K562 (cell line): ENCODE results near the gene GNG7. TPM values are rescaled to one million over a fixed set of nuclear protein-coding genes. Genes with fewer than 3 reads are reported as not detected.
A peak's percentile ranks its signal among the peaks of the same experiment; 100 is the strongest.

Experiments used
- ATAC-seq: fragments of 200-7000 bp; cut with Tn5 transposase; 3 replicates; pipeline ENCODE4 v1.9.1; 2020; ENCODE audit warnings: moderate library complexity
- BruUV-seq: library from RNA; stranded (reverse); fragments of 400-500 nt; replicated peaks from 2 replicates; lab custom pipeline; 2021; lab: Mats Ljungman, UMichigan
- CTCF ChIA-PET: fragments of 300-600 bp; formaldehyde crosslinking; extraction: SDS; loops from one replicate; lab custom pipeline; 2021; ENCODE audit warnings: low intra/inter-chr PET ratio; lab: Yijun Ruan, JAX
- POLR2A ChIA-PET: fragments of 300-600, 350-650 bp; sonication (Branson Sonifier 250); formaldehyde crosslinking; extraction: SDS; loops from one replicate; lab custom pipeline; 2021; ENCODE audit warnings: antibody characterized with exemption, inconsistent platforms; lab: Yijun Ruan, JAX
- DNase-seq, 4 experiments: peaks; one replicate each; pipeline versions ENCODE4 v3.0.0 to v3.0.0-alpha.2; 2011 to 2018; ENCODE audit warnings: low spot score in 3 of 4, mixed read lengths in 3 of 4; ENCODE audit errors: extremely low read depth in 1 of 4
- FAIRE-seq: peaks from 2 replicates; lab custom pipeline; 2011; peaks lifted over from hg19 to GRCh38; lab: Jason Lieb, UNC
- H2AFZ ChIP-seq: 2 replicates; pipeline ENCODE4 v1.6.0; 2011; ENCODE audit warnings: low read depth, low read length, control low read depth, inconsistent platforms
- H3K27ac ChIP-seq: fragments of 200-600 bp; 3 replicates; pipeline ENCODE4 v1.8.0; 2011; ENCODE audit warnings: low read depth, mild to moderate bottlenecking, control low read depth, inconsistent platforms, low read length, moderate library complexity, mixed read lengths; ENCODE audit errors: extremely low read depth
- H3K27me3 ChIP-seq, 2 experiments: fragments of 300-600 bp in 1 of 2; 2 replicates in 1 of 2; 3 replicates in 1 of 2; pipeline versions ENCODE4 v1.6.0 to v1.8.0; 2011; ENCODE audit warnings: inconsistent platforms in 2 of 2, low read length in 2 of 2, mild to moderate bottlenecking in 1 of 2, mixed read lengths in 1 of 2, moderate library complexity in 1 of 2; ENCODE audit not compliant: control insufficient read depth in 2 of 2, insufficient read depth in 2 of 2
- H3K36me3 ChIP-seq: fragments of 300-600 bp; 3 replicates; pipeline ENCODE4 v1.8.0; 2011; ENCODE audit warnings: mild to moderate bottlenecking, low read length, inconsistent platforms; ENCODE audit not compliant: control insufficient read depth, insufficient read depth
- H3K4me1 ChIP-seq, 2 experiments: fragments of 200-600 bp in 1 of 2; replicated peaks in 1 of 2; 2 replicates in 1 of 2; 3 replicates in 1 of 2; pipeline versions ENCODE4 v1.5.1 to v1.8.0; 2011; ENCODE audit warnings: inconsistent platforms in 2 of 2, low read length in 2 of 2, mild to moderate bottlenecking in 1 of 2, mixed read lengths in 1 of 2, moderate library complexity in 1 of 2; ENCODE audit not compliant: control insufficient read depth in 2 of 2, insufficient read depth in 2 of 2
- H3K4me2 ChIP-seq: 2 replicates; pipeline ENCODE4 v1.6.1; 2011; ENCODE audit warnings: low read length, control low read depth, inconsistent platforms, mixed read lengths; ENCODE audit not compliant: insufficient read depth
- H3K4me3 ChIP-seq: fragments of 200-600 bp; sonication (generic), shearing (Covaris generic); 2 replicates; pipeline ENCODE4 v1.5.1; 2016; ENCODE audit warnings: control low read depth, inconsistent platforms
- H3K79me2 ChIP-seq: fragments of 200-600 bp; 3 replicates; pipeline ENCODE4 v1.8.0; 2011; ENCODE audit warnings: low read length, inconsistent platforms; ENCODE audit not compliant: control insufficient read depth, insufficient read depth
- H3K9ac ChIP-seq, 2 experiments: 2 replicates each; pipeline versions ENCODE4 v1.6.0 to v1.6.1; 2011; ENCODE audit warnings: low read depth in 2 of 2, low read length in 2 of 2, control low read depth in 1 of 2, inconsistent platforms in 1 of 2, mild to moderate bottlenecking in 1 of 2, mixed read lengths in 1 of 2; ENCODE audit not compliant: insufficient read depth in 1 of 2
- H3K9me1 ChIP-seq: one replicate; pipeline ENCODE4 v1.6.0; 2011; ENCODE audit warnings: inconsistent platforms, mild to moderate bottlenecking, low read length, moderate library complexity; ENCODE audit not compliant: control insufficient read depth, insufficient read depth
- H3K9me3 ChIP-seq: replicated peaks from 2 replicates; pipeline ENCODE4 v1.5.1; 2011; ENCODE audit warnings: low read depth, low read length, inconsistent platforms; ENCODE audit not compliant: control insufficient read depth, insufficient read depth
- H4K20me1 ChIP-seq: replicated peaks from 2 replicates; pipeline ENCODE4 v1.6.1; 2011; ENCODE audit warnings: low read length, inconsistent platforms, mixed read lengths; ENCODE audit not compliant: control insufficient read depth, insufficient read depth
- DACH1 ChIP-seq: fragments of 450-650 bp; IDR thresholded peaks from 2 replicates; pipeline ENCODE4 v1.6.1; 2018; ENCODE audit not compliant: partially characterized antibody
- ELF1 ChIP-seq: fragments of 200-800 bp; sonication (Bioruptor generic); IDR thresholded peaks from 2 replicates; pipeline ENCODE4 v1.6.1; 2016; ENCODE audit warnings: missing genetic modification characterization, missing compliant biosample characterization
- KAT7 ChIP-seq: sonication (generic); formaldehyde crosslinking; IDR thresholded peaks from 2 replicates; pipeline ENCODE4 v1.8.0; 2022; ENCODE audit warnings: missing genetic modification reagents, mild to moderate bottlenecking, borderline replicate concordance
- KDM4B ChIP-seq, 2 experiments: fragments of 450-650 bp in 1 of 2; sonication (generic) in 1 of 2; IDR thresholded peaks; 2 replicates each; pipeline ENCODE4 v1.6.1; 2016 to 2017; ENCODE audit warnings: borderline replicate concordance in 2 of 2, antibody characterized with exemption in 1 of 2, low read depth in 1 of 2, mild to moderate bottlenecking in 1 of 2
- NFIC ChIP-seq: fragments of 450-650 bp; IDR thresholded peaks from 2 replicates; pipeline ENCODE4 v1.6.1; 2017; ENCODE audit warnings: mild to moderate bottlenecking, inconsistent platforms
- RBM34 ChIP-seq: fragments of 200-400 bp; formaldehyde crosslinking; IDR thresholded peaks from 2 replicates; pipeline ENCODE4 v1.6.1; 2018; ENCODE audit warnings: low read length, borderline replicate concordance; ENCODE audit not compliant: insufficient read depth
- SIN3B ChIP-seq: fragments of 450-650 bp; IDR thresholded peaks from 2 replicates; pipeline ENCODE4 v1.6.1; 2017; ENCODE audit warnings: low read depth, mild to moderate bottlenecking, moderate library complexity
- TGIF2 ChIP-seq: sonication (generic); formaldehyde crosslinking; IDR thresholded peaks from 2 replicates; pipeline ENCODE4 v1.8.1; 2022; ENCODE audit warnings: mild to moderate bottlenecking, missing genetic modification reagents, moderate library complexity
- ZNF121 ChIP-seq: sonication (generic); formaldehyde crosslinking; conservative IDR thresholded peaks from 2 replicates; pipeline ENCODE4 v1.8.0; 2022; ENCODE audit warnings: missing genetic modification reagents
- WGBS: fragments of 100-300 bp; shearing (Covaris generic); methylation state at CpG from one replicate; pipeline ENCODE4 v1.1.6; 2016; ENCODE audit warnings: low coverage, mixed read lengths; ENCODE audit not compliant: insufficient coverage; ENCODE audit errors: missing lambda C conversion rate; 5-methylcytosine and 5-hydroxymethylcytosine counted together
- in situ Hi-C: fragments of 300-500 bp; cut with MboI; formaldehyde crosslinking; loops from 4 replicates; pipeline ENCODE4 v1.15.0; 2018; ENCODE audit warnings: inconsistent platforms, mixed read lengths
- intact Hi-C: fragments of 100-400 bp; cut with micrococcal nuclease; formaldehyde crosslinking; loops from 2 replicates; pipeline ENCODE4 v1.14.2; 2022
- polyA plus RNA-seq, 8 experiments: library from polyadenylated mRNA; depleted of rRNA in 4 of 8; stranded (reverse) in 5 of 8; unstranded in 3 of 8; fragments of >200 nt; fragmentation: Nextera tagmentation in 2 of 8; fragmentation: Illumina TruSeq in 1 of 8; extraction: Ambion mirVana in 2 of 8; extraction: Trizol in 1 of 8; gene quantifications; 2 replicates each; pipeline versions ENCODE4 v1.2.1 to v1.2.3, GENCODE V29; 2011 to 2014; ENCODE audit warnings: inconsistent platforms in 1 of 8, missing spikeins in 1 of 8
- total RNA-seq, 7 experiments: library from RNA; depleted of rRNA in 6 of 7; stranded (reverse); fragments of >200 nt in 6 of 7; fragmentation: Illumina TruSeq in 2 of 7; extraction: Trizol in 2 of 7; gene quantifications; 2 replicates each; pipeline versions ENCODE4 v1.2.1 to v1.2.3, GENCODE V29; 2011 to 2021; ENCODE audit warnings: low replicate concordance in 1 of 7
- TF ChIP-seq, protein P1 (sequence below): IDR thresholded peaks from 2 replicates; pipeline ENCODE4 v1.6.1; 2012; ENCODE audit warnings: low read depth, low read length, improper control_type of control experiment, borderline replicate concordance
- TF ChIP-seq, protein P2 (sequence below), 2 experiments: fragments of 450-650 bp; IDR thresholded peaks; 2 replicates each; pipeline ENCODE4 v1.6.1; 2016

The GNG7 gene
- total and polyA plus RNA-seq, 9 of the 15 experiments (the other 6 are each of a cell fraction or from before 2014, with no cell fraction given), result 0.01 to 0.20 (median 0.06) TPM; not detected in 1

DNA sequence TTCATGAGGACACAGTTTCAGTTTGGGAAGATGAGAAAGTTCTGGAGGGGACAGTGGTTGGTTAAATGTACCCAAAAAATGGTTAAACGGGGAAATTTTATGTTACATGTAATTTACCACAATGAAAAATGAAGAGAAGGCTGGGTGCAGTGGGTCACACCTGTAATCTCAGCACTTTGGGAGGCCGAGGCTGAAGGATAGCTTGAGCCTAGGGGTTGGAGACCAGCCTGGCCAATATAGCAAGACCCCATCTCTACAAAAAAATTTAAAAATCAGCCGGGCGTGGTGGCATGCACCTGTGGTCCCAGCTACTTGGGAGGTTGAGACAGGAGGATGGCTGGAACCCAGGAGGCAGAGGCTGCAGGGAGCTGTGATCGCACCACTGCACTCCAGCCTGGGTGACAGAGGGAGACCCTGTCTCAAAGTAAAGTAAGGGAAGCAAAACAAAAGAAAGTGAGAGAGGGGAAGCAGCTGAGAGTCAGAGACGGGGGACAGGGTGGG, 17.2 kb downstream of the GNG7 start:
- ATAC-seq, result no peak
- FAIRE-seq, result no peak
- Histone ChIP-seq H3K4me2 (no peak overlapping the region), H3K9me3 (no peaks in the 10 kb centered on the region), H4K20me1 (no peaks in the 10 kb centered on the region), H3K27me3 (peaks cover 13 to 62% of the 10 kb centered on the region in 2 experiments; a peak in 4 of 5 replicates), H3K4me1 (peaks cover 0 to 9% of the 10 kb centered on the region in 2 experiments; a peak in 1 of 5 replicates), H3K27ac (no peak overlapping the region), H2AFZ (no peak overlapping the region), H3K79me2 (no peaks in the 10 kb centered on the region), H3K36me3 (no peaks in the 10 kb centered on the region), H3K4me3 (no peak overlapping the region), H3K9ac (no peak overlapping the region), H3K9me1 (no peaks in the 10 kb centered on the region)
- TF ChIP-seq KAT7 (CRISPR knock-in tag), result no peak
- no peak for TF ChIP-seq SIN3B
- peak; percentile 53 for TF ChIP-seq ZNF121
- 21% methylated on average over 6 of the region's 6 CpGs for WGBS
- no peak for DNase-seq
- BruUV-seq, result no TSS peak
- ChIA-PET CTCF (interaction anchor here (0.6 kb wide), 1 partner anchor 62 kb away, joined by 3 read pairs; no protein-coding TSS in a partner anchor), POLR2A (interaction anchor here (0.6 to 1.0 kb wide), 2 partner anchors 10 to 12 kb away, joined by 3 to 5 read pairs; no protein-coding TSS in a partner anchor)
- intact Hi-C loops (no loop called here), in situ Hi-C loops (no loop called here)

DNA sequence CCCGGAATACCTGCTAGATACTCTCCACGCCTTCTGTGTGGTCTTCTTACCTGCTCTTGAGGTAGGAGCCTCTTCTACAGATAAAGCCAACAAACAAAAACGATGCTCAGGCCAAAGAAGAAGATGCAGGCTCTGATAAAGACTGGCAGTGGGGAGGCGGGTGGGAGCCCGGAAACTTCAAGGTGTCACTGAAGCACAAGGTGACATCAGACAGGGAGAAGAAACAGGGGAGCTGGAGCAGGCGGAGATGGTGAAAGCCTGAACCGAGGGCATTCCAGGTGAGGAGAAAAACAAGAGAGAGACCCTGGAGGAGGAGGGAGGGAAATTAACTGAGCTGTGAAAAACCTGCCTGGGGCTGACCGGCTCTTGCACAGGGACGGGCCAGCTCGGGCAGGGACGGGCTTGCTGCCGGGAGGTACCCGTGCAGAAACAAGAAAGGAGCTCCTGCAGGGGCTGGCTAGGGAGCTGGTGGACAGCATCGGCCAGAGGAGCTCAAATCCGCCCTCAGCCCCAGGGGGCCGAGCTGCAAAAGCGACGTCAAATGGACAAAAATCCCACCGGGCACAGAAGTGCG, 19.0 kb downstream of the GNG7 start:
- H3K4me3 ChIP-seq, result no peak overlapping the region
- in situ Hi-C loops (no loop called here), intact Hi-C loops (no loop called here)
- BruUV-seq, result no TSS peak
- CTCF ChIA-PET, result interaction anchor here (0.7 kb wide), 1 partner anchor 74 kb away, joined by 4 read pairs; no protein-coding TSS in a partner anchor
- POLR2A ChIA-PET, result interaction anchor here (0.6 to 1.1 kb wide), 3 partner anchors 16 to 504 kb away, joined by 3 read pairs; no protein-coding TSS in a partner anchor
- H3K9ac ChIP-seq, result no peak overlapping the region
- no peaks in the 10 kb centered on the region for H3K79me2 ChIP-seq
- no peak overlapping the region for H3K27ac ChIP-seq
- H3K36me3 ChIP-seq, result no peaks in the 10 kb centered on the region
- FAIRE-seq (no peak), ATAC-seq (no peak), DNase-seq (no peak)
- H3K9me1 ChIP-seq, result no peaks in the 10 kb centered on the region
- peaks cover 10 to 61% of the 10 kb centered on the region in 2 experiments; a peak in 4 of 5 replicates for H3K27me3 ChIP-seq
- no peak overlapping the region for H3K4me2 ChIP-seq
- no peaks in the 10 kb centered on the region; the same call in 1 of the 2 replicates for H3K9me3 ChIP-seq
- no peak overlapping the region for H2AFZ ChIP-seq
- 12% methylated on average over 20 of the region's 20 CpGs for WGBS
- H3K4me1 ChIP-seq, result peaks cover 0 to 9% of the 10 kb centered on the region in 2 experiments; a peak in 1 of 5 replicates
- H4K20me1 ChIP-seq, result no peaks in the 10 kb centered on the region
- TF ChIP-seq KDM4B (IDR thresholded peaks at IDR 0.05; ENCODE audit: borderline replicate concordance in 2 of 2, low read depth in 1 of 2) (no peak), RBM34 (no peak), ELF1 (no peak), NFIC (no peak), DACH1 (no peak), TGIF2 (no peak)
- TF ChIP-seq, protein P1, sequence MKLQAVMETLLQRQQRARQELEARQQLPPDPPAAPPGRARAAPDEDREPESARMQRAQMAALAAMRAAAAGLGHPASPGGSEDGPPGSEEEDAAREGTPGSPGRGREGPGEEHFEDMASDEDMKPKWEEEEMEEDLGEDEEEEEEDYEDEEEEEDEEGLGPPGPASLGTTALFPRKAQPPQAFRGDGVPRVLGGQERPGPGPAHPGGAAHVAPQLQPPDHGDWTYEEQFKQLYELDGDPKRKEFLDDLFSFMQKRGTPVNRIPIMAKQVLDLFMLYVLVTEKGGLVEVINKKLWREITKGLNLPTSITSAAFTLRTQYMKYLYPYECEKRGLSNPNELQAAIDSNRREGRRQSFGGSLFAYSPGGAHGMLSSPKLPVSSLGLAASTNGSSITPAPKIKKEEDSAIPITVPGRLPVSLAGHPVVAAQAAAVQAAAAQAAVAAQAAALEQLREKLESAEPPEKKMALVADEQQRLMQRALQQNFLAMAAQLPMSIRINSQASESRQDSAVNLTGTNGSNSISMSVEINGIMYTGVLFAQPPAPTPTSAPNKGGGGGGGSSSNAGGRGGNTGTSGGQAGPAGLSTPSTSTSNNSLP, result no peak
- TF ChIP-seq, protein P2, sequence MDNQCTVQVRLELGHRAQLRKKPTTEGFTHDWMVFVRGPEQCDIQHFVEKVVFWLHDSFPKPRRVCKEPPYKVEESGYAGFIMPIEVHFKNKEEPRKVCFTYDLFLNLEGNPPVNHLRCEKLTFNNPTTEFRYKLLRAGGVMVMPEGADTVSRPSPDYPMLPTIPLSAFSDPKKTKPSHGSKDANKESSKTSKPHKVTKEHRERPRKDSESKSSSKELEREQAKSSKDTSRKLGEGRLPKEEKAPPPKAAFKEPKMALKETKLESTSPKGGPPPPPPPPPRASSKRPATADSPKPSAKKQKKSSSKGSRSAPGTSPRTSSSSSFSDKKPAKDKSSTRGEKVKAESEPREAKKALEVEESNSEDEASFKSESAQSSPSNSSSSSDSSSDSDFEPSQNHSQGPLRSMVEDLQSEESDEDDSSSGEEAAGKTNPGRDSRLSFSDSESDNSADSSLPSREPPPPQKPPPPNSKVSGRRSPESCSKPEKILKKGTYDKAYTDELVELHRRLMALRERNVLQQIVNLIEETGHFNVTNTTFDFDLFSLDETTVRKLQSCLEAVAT (IDR thresholded peaks at IDR 0.05), result no peak
